Stomach (tissue), 9 donors: Measurements from ENCODE around the gene ETNK2. TPM values are rescaled to one million over a fixed set of nuclear protein-coding genes. Genes with fewer than 3 reads are reported as not detected.

Experiments used
- DNase-seq, 2 donors: peaks; one replicate each; pipeline versions ENCODE4 v3.0.0 to v3.0.0-alpha.2; 2013 to 2019
- H3K27ac ChIP-seq, 5 donors: fragments of 200-600 bp in 4 of 5; sonication (generic) in 4 of 5; one replicate each; pipeline ENCODE4 v1.5.1; 2013 to 2019; ENCODE audit warnings: mild to moderate bottlenecking in 1 of 5, moderate library complexity in 1 of 5
- H3K27me3 ChIP-seq, 3 donors: fragments of 200-600 bp; sonication (generic); one replicate each; pipeline ENCODE4 v1.5.1; 2017 to 2019; ENCODE audit warnings: mixed run types in 1 of 3
- H3K36me3 ChIP-seq, 4 donors: fragments of 200-600 bp; sonication (generic); 1 replicate in 3 of 4; 2 replicates in 1 of 4; pipeline ENCODE4 v1.5.1; 2016 to 2019
- H3K4me1 ChIP-seq, 4 donors: fragments of 200-600 bp; sonication (generic); one replicate each; pipeline ENCODE4 v1.5.1; 2016 to 2019
- H3K4me3 ChIP-seq, 4 donors: fragments of 200-600 bp; sonication (generic) in 3 of 4; one replicate each; pipeline ENCODE4 v1.5.1; 2016 to 2019; ENCODE audit warnings: mild to moderate bottlenecking in 1 of 4
- H3K9me3 ChIP-seq, 4 donors: fragments of 200-600 bp; sonication (generic); one replicate each; pipeline ENCODE4 v1.5.1; 2016 to 2019
- CTCF ChIP-seq, 7 experiments: fragments of 450-650 bp in 4 of 7; fragments of 200-600 bp in 3 of 7; sonication (generic) in 3 of 7; IDR thresholded peaks; one replicate each; pipeline ENCODE4 v1.5.1; 2016 to 2019; ENCODE audit warnings: antibody characterized with exemption in 7 of 7, control low read depth in 2 of 7, mild to moderate bottlenecking in 1 of 7
- EP300 ChIP-seq: sonication (generic); formaldehyde crosslinking; IDR thresholded peaks from one replicate; pipeline ENCODE4 v1.6.1; 2017; ENCODE audit warnings: antibody characterized with exemption
- POLR2A ChIP-seq, 4 donors: fragments of 450-650 bp; IDR thresholded peaks; one replicate each; pipeline ENCODE4 v1.6.1; 2016; ENCODE audit warnings: antibody characterized with exemption in 4 of 4, control low read depth in 2 of 4, mild to moderate bottlenecking in 1 of 4, moderate library complexity in 1 of 4
- POLR2AphosphoS5 ChIP-seq, 3 donors: sonication (generic); formaldehyde crosslinking; IDR thresholded peaks; one replicate each; pipeline ENCODE4 v1.6.1; 2016; ENCODE audit warnings: antibody characterized with exemption in 3 of 3
- WGBS, 5 donors: extraction: QIAGEN DNeasy Blood & Tissue Kit in 3 of 5; methylation state at CpG; one replicate each; pipeline versions ENCODE4 v1.1.5 to v1.1.7; 2013 to 2018; 5-methylcytosine and 5-hydroxymethylcytosine counted together
- intact Hi-C: fragments of 100-400 bp; cut with DNase I; formaldehyde crosslinking; loops from one replicate; pipeline ENCODE4 v1.15.1; 2023; ENCODE audit warnings: low total_unique reads
- polyA plus RNA-seq, 3 donors: library from polyadenylated mRNA; stranded (reverse); fragments of 200-250 nt; gene quantifications; one replicate each; pipeline ENCODE4 v1.2.3, GENCODE V29; 2013
- total RNA-seq, 5 donors: library from RNA; depleted of rRNA; stranded (reverse); fragments of >200 nt; gene quantifications; one replicate each; pipeline versions ENCODE4 v1.1.0 to v1.2.3, GENCODE V29; 2014 to 2016
- donor health status: healthy with polysubstance abuse.
- donor health status: Bipolar disorder and iron deficiency.
- donor health status: healthy.

Gene ETNK2
- total and polyA plus RNA-seq, 8 donors, result 0.45 to 12.2 (median 7.1) TPM

DNA sequence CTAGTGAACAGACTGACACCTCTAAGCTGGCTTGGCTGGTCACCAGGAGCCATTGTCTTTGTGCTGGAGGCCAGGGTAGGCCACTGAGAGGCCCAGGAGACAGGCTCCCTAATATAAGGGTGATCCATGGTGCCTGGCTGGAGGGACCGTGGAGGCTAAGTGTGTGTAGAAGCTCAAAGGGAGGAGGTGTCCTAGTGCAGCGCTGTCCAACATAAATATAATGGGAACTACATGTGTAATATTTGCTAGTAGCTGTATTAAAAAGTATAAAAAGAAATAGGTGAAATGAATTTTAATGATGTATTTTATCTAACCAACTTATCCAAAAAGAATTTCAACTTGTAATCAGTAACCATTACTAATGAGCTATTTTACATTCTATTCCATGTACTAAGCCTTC, 44.0 kb downstream of the ETNK2 start:
- no peak for DNase-seq
- H3K27ac ChIP-seq, result peak overlapping the region in 3 of 5 donors; percentile 1 to 43 (median 32)
- H3K4me3 ChIP-seq, result no peak overlapping the region
- no peaks in the 10 kb centered on the region for H3K36me3 ChIP-seq
- WGBS, 5 donors, result 83 to 92% (median 87%) methylated on average over 2 of the region's 2 CpGs
- no peak for TF ChIP-seq POLR2A (IDR thresholded peaks at IDR 0.05)
- no peak for TF ChIP-seq EP300
- TF ChIP-seq CTCF (IDR thresholded peaks at IDR 0.05), result no peak
- no peak for TF ChIP-seq POLR2AphosphoS5 (IDR thresholded peaks at IDR 0.05)
- no peaks in the 10 kb centered on the region for H3K27me3 ChIP-seq
- H3K4me1 ChIP-seq, result peaks cover 24 to 65% (median 47%) of the 10 kb centered on the region in 4 donors
- H3K9me3 ChIP-seq, result no peaks in the 10 kb centered on the region
- intact Hi-C loops, result no loop called here

GRCh38 chr1:204106825-204107224, 45.0 kb downstream of the ETNK2 start:
- Histone ChIP-seq H3K36me3 (no peaks in the 10 kb centered on the region), H3K27me3 (no peaks in the 10 kb centered on the region), H3K27ac (peak overlapping the region in 1 of 5 donors; percentile 43), H3K4me3 (no peak overlapping the region), H3K9me3 (no peaks in the 10 kb centered on the region), H3K4me1 (peaks cover 35 to 71% (median 52%) of the 10 kb centered on the region in 4 donors)
- DNase-seq, result no peak
- 94 to 100% (median 100%) methylated on average over 1 of the region's 1 CpG for WGBS, 5 donors
- intact Hi-C loops, result no loop called here
- TF ChIP-seq CTCF (IDR thresholded peaks at IDR 0.05) (no peak), EP300 (no peak), POLR2A (IDR thresholded peaks at IDR 0.05) (no peak), POLR2AphosphoS5 (IDR thresholded peaks at IDR 0.05) (no peak)

DNA sequence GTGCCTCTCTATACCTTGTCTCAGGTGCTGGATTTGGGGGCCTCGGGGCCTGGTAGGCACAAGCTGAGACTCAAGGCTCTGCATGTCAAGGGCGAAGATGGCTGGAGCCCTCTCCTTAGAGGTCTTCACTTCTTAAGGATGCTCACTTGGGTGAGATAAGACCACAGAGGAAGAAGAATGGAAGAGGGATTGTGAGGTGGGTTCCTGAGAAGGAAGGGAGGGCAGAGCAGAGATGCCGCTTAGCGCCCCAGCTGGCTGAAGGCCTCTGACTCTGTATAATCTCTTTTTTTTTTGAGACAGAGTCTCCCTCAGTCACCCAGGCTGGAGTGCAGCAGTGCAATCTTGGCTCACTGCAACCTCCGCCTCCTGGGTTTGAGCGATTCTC, 46.7 kb downstream of the ETNK2 start:
- peak overlapping the region in 4 of 5 donors; percentile 55 to 72 (median 65) for H3K27ac ChIP-seq
- 83 to 86% (median 85%) methylated on average over 5 to 6 of the region's 6 CpGs for WGBS, 5 donors
- H3K27me3 ChIP-seq, result no peaks in the 10 kb centered on the region
- H3K36me3 ChIP-seq, result no peaks in the 10 kb centered on the region
- H3K4me3 ChIP-seq, result no peak overlapping the region
- TF ChIP-seq POLR2AphosphoS5 (IDR thresholded peaks at IDR 0.05) (no peak), CTCF (IDR thresholded peaks at IDR 0.05) (no peak), POLR2A (IDR thresholded peaks at IDR 0.05) (no peak), EP300 (no peak)
- no peak for DNase-seq
- H3K4me1 ChIP-seq, result peaks cover 40 to 74% (median 66%) of the 10 kb centered on the region in 4 donors
- no peaks in the 10 kb centered on the region for H3K9me3 ChIP-seq
- intact Hi-C loops, result no loop called here

GRCh38 chr1:204104331-204105130, 47.3 kb downstream of the ETNK2 start:
- Histone ChIP-seq H3K9me3 (no peaks in the 10 kb centered on the region), H3K27ac (peak overlapping the region; percentile 36 to 72 (median 60)), H3K36me3 (no peaks in the 10 kb centered on the region), H3K4me3 (no peak overlapping the region), H3K27me3 (no peaks in the 10 kb centered on the region), H3K4me1 (peaks cover 40 to 77% (median 66%) of the 10 kb centered on the region in 4 donors)
- 49 to 57% (median 53%) methylated on average over 12 to 14 of the region's 14 CpGs for WGBS, 5 donors
- intact Hi-C loops, result no loop called here
- TF ChIP-seq POLR2A (IDR thresholded peaks at IDR 0.05), result no peak
- no peak for TF ChIP-seq CTCF (IDR thresholded peaks at IDR 0.05)
- no peak for TF ChIP-seq EP300
- DNase-seq, result peak; percentile 44
